Choroid plexus epithelial cell (primary cell): Measurements from ENCODE around the gene CDH13.

ENCODE experiments used
- DNase-seq: peaks from one replicate; pipeline ENCODE4 v3.0.0-alpha.2; 2010; ENCODE audit warnings: low read depth
- H3K4me3 ChIP-seq: 2 replicates; pipeline ENCODE4 v1.5.1; 2011; ENCODE audit warnings: low read depth, mild to moderate bottlenecking, control low read depth, low read length, moderate library complexity
- CTCF ChIP-seq: conservative IDR thresholded peaks from 2 replicates; pipeline ENCODE4 v1.5.1; 2011; ENCODE audit warnings: low read depth, mild to moderate bottlenecking, control low read depth, inconsistent platforms, low read length, moderate library complexity

CDH13 gene

DNA sequence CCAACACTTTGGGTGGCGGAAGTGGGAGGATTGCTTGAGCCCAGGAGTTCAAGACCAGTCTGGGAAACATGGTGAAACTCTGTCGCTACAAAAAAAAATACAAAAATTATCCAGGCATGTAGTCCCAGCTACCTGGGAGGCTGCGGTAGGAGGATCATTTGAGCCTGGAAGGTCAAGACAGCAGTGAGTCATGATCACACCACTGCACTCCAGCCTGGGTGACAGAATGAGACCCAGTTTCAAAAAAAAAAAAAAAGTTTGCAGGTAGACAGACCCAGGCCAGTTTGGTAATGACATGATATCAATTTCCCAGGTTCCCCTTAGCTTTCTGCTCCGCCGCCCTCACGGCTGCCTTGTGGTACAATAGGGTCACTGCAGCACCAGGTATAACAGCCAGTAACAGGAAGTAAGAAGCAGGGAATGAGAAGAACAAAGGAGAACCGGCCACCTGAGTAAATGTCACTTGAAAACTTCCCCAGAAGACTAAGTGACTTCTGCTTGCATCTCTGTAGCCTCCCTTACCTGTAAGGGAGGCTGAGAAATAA lies 979.8 kb downstream of the CDH13 start:
- no peak overlapping the region for H3K4me3 ChIP-seq
- peak; percentile 12 for TF ChIP-seq CTCF
- DNase-seq, result no peak

GRCh38 chr16:83609178-83609577 lies 982.4 kb downstream of the CDH13 start:
- no peak for DNase-seq
- no peak for TF ChIP-seq CTCF
- H3K4me3 ChIP-seq, result no peak overlapping the region

- peak; percentile 10 for DNase-seq
- no peak overlapping the region for H3K4me3 ChIP-seq
- no peak for TF ChIP-seq CTCF
Measured at GRCh38 chr16:83615141-83615952, 988.6 kb downstream of the CDH13 start.

- no peak overlapping the region for H3K4me3 ChIP-seq
- no peak for TF ChIP-seq CTCF
- no peak for DNase-seq
Measured at GRCh38 chr16:83615953-83616350, 989.2 kb downstream of the CDH13 start.

- TF ChIP-seq CTCF, result no peak
- no peak overlapping the region for H3K4me3 ChIP-seq
- DNase-seq, result no peak
Measured at GRCh38 chr16:83619381-83620150, 992.8 kb downstream of the CDH13 start.

GRCh38 chr16:83622010-83622409 lies 995.2 kb downstream of the CDH13 start:
- no peak overlapping the region for H3K4me3 ChIP-seq
- no peak for DNase-seq
- TF ChIP-seq CTCF, result no peak
